PFSK-1 (cell line): Measurements from ENCODE around the gene CNIH2.

ENCODE experiments used
- FOXP2 ChIP-seq: optimal IDR thresholded peaks from 2 replicates; pipeline ENCODE3; 2011; ENCODE audit warnings: borderline replicate concordance, control low read depth, inconsistent platforms; ENCODE audit not compliant: insufficient read depth; ENCODE audit errors: extremely low read length, extremely low read depth
- POLR2AphosphoS5 ChIP-seq: IDR thresholded peaks from 2 replicates; pipeline ENCODE4 v1.6.1; 2012; ENCODE audit warnings: low read depth, mild to moderate bottlenecking, control low read depth, low read length, moderate library complexity
- SIN3A ChIP-seq: IDR thresholded peaks from 2 replicates; pipeline ENCODE4 v1.6.1; 2012; ENCODE audit warnings: mild to moderate bottlenecking, low read length, moderate library complexity, borderline replicate concordance; ENCODE audit not compliant: insufficient read depth
- TAF1 ChIP-seq: IDR thresholded peaks from 2 replicates; pipeline ENCODE4 v1.6.1; 2012; ENCODE audit warnings: low read length, control low read depth, borderline replicate concordance; ENCODE audit not compliant: insufficient read depth

DNA sequence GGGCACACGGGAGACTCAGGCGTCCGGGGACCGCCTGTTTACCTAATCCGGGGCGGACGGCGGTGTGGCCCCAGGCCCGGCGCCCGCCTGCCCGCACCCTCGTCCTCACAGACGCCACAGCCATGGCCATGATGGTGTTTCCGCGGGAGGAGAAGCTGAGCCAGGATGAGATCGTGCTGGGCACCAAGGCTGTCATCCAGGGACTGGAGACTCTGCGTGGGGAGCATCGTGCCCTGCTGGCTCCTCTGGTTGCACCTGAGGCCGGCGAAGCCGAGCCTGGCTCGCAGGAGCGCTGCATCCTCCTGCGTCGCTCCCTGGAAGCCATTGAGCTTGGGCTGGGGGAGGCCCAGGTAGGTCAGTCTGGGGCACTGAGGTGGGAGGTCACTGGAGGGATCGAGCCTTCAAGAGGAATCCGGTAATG is 19.5 kb upstream of the CNIH2 start:
- TF ChIP-seq FOXP2 (no peak), POLR2AphosphoS5 (no peak), TAF1 (no peak), SIN3A (no peak)
